GM23338 (cell line): ENCODE data around the gene SNCA. TPM values are rescaled to one million over a fixed set of nuclear protein-coding genes. Genes with fewer than 3 reads are reported as not detected.

Experiments used
- ATAC-seq: fragments of 200-7000 bp; cut with Tn5 transposase; 3 replicates; pipeline ENCODE4 v1.9.1; 2020
- DNase-seq: peaks from one replicate; pipeline ENCODE4 v3.0.0-alpha.2; 2015; ENCODE audit warnings: low spot score
- H2AFZ ChIP-seq: fragments of 200-600 bp; sonication (generic); 2 replicates; pipeline ENCODE4 v1.8.0; 2016; ENCODE audit warnings: antibody characterized with exemption, mild to moderate bottlenecking, moderate library complexity
- H3F3A ChIP-seq: fragments of 200-600 bp; sonication (generic); replicated peaks from 2 replicates; pipeline ENCODE4 v1.8.0; 2017; ENCODE audit warnings: antibody characterized with exemption, mixed run types, low read depth
- H3K27ac ChIP-seq: fragments of 200-600 bp; sonication (generic); 2 replicates; pipeline ENCODE4 v1.6.1; 2016; ENCODE audit warnings: low read depth
- H3K27me3 ChIP-seq: fragments of 200-600 bp; sonication (generic); 2 replicates; pipeline ENCODE4 v1.8.0; 2016; ENCODE audit warnings: mild to moderate bottlenecking, mixed run types, moderate library complexity; ENCODE audit not compliant: insufficient read depth
- H3K36me3 ChIP-seq: fragments of 200-600 bp; sonication (generic); 2 replicates; pipeline ENCODE4 v1.8.0; 2016; ENCODE audit warnings: mild to moderate bottlenecking; ENCODE audit not compliant: insufficient read depth
- H3K4me1 ChIP-seq: fragments of 200-600 bp; sonication (generic); 2 replicates; pipeline ENCODE4 v1.8.0; 2016; ENCODE audit warnings: mild to moderate bottlenecking, moderate library complexity; ENCODE audit not compliant: insufficient read depth
- H3K4me2 ChIP-seq: fragments of 200-600 bp; sonication (generic); 2 replicates; pipeline ENCODE4 v1.7.1; 2017; ENCODE audit warnings: mixed run types
- H3K4me3 ChIP-seq: fragments of 200-600 bp; sonication (generic); 2 replicates; pipeline ENCODE4 v1.6.1; 2016; ENCODE audit warnings: mixed run types
- H3K79me2 ChIP-seq: fragments of 200-600 bp; sonication (generic); replicated peaks from 2 replicates; pipeline ENCODE4 v1.8.0; 2017; ENCODE audit warnings: mild to moderate bottlenecking; ENCODE audit not compliant: insufficient read depth
- H3K9me2 ChIP-seq: fragments of 200-600 bp; sonication (generic); 2 replicates; pipeline ENCODE4 v1.8.0; 2017; ENCODE audit not compliant: insufficient read depth
- H4K20me1 ChIP-seq: fragments of 200-600 bp; sonication (generic); replicated peaks from 2 replicates; pipeline ENCODE4 v1.8.0; 2017; ENCODE audit warnings: mild to moderate bottlenecking; ENCODE audit not compliant: insufficient read depth
- H3K27ac Mint-ChIP-seq: 2 replicates; pipeline ENCODE4 v1.8.0; 2020; ENCODE audit warnings: inconsistent platforms, mild to moderate bottlenecking, moderate library complexity, mixed read lengths
- H3K27me3 Mint-ChIP-seq: 3 replicates; pipeline ENCODE4 v1.8.0; 2022; ENCODE audit warnings: low read depth, mild to moderate bottlenecking, moderate library complexity, mixed read lengths, inconsistent platforms; ENCODE audit not compliant: insufficient read depth, poor library complexity
- H3K36me3 Mint-ChIP-seq: 3 replicates; pipeline ENCODE4 v1.8.0; 2021; ENCODE audit warnings: low read depth, mild to moderate bottlenecking, inconsistent platforms, moderate library complexity, mixed read lengths
- H3K4me1 Mint-ChIP-seq: 3 replicates; pipeline ENCODE4 v1.8.0; 2020; ENCODE audit warnings: mild to moderate bottlenecking, inconsistent platforms, mixed read lengths
- H3K4me3 Mint-ChIP-seq: 3 replicates; pipeline ENCODE4 v1.8.0; 2021; ENCODE audit warnings: moderate library complexity, mild to moderate bottlenecking, inconsistent platforms, mixed read lengths
- H3K9me3 Mint-ChIP-seq: 3 replicates; pipeline ENCODE4 v1.8.0; 2020; ENCODE audit warnings: moderate library complexity, mild to moderate bottlenecking, inconsistent platforms, mixed read lengths
- CREB1 ChIP-seq: fragments of 250-450 bp; sonication (Bioruptor Pico); IDR thresholded peaks from 2 replicates; pipeline ENCODE4 v1.5.0; 2020; ENCODE audit warnings: low read depth, mild to moderate bottlenecking, moderate library complexity
- EZH2phosphoT487 ChIP-seq: fragments of 200-600 bp; sonication (generic); IDR thresholded peaks from one replicate; pipeline ENCODE4 v1.8.1; 2018; ENCODE audit warnings: antibody characterized with exemption; ENCODE audit not compliant: unreplicated experiment
- JUNB ChIP-seq: IDR thresholded peaks from one replicate; pipeline ENCODE4 v1.6.1; 2016; ENCODE audit warnings: antibody characterized with exemption; ENCODE audit not compliant: unreplicated experiment
- NANOG ChIP-seq: IDR thresholded peaks from 2 replicates; pipeline ENCODE4 v1.6.1; 2016; ENCODE audit warnings: antibody characterized with exemption, borderline replicate concordance
- POLR2AphosphoS5 ChIP-seq: IDR thresholded peaks from 2 replicates; pipeline ENCODE4 v1.6.1; 2016; ENCODE audit warnings: antibody characterized with exemption, low read depth
- REST ChIP-seq: IDR thresholded peaks from one replicate; pipeline ENCODE4 v1.6.1; 2018; ENCODE audit warnings: antibody characterized with exemption; ENCODE audit not compliant: unreplicated experiment
- STAT1 ChIP-seq: IDR thresholded peaks from one replicate; pipeline ENCODE4 v1.6.1; 2016; ENCODE audit warnings: antibody characterized with exemption; ENCODE audit not compliant: unreplicated experiment
- ZNF114 ChIP-seq: fragments of 250-450 bp; sonication (Bioruptor Pico); IDR thresholded peaks from 2 replicates; pipeline ENCODE4 v1.5.0; 2020; ENCODE audit warnings: mild to moderate bottlenecking, moderate library complexity
- ZNF331 ChIP-seq: fragments of 250-450 bp; sonication (Bioruptor Pico); IDR thresholded peaks from 2 replicates; pipeline ENCODE4 v1.5.0; 2020; ENCODE audit warnings: low read depth, mild to moderate bottlenecking, moderate library complexity
- polyA plus RNA-seq: library from polyadenylated mRNA; unstranded; fragments of >200 nt; fragmentation: Nextera tagmentation; extraction: Ambion mirVana; gene quantifications from 2 replicates; pipeline ENCODE4 v1.2.1, GENCODE V29; 2016
- total RNA-seq: library from RNA; depleted of rRNA; stranded (reverse); fragments of >200 nt; shearing (Covaris generic); gene quantifications from 2 replicates; pipeline ENCODE4 v1.2.3, GENCODE V29; 2014
- TF ChIP-seq, protein P1 (sequence below), 2 experiments: fragments of 200-600 bp in 1 of 2; sonication (generic) in 1 of 2; conservative IDR thresholded peaks; 2 replicates each; pipeline versions ENCODE4 v1.5.1 to v1.6.1; 2016 to 2017; ENCODE audit warnings: antibody characterized with exemption in 2 of 2, low read depth in 2 of 2, mild to moderate bottlenecking in 2 of 2, moderate library complexity in 1 of 2
- TF ChIP-seq, protein P2 (sequence below): IDR thresholded peaks from 2 replicates; pipeline ENCODE4 v1.6.1; 2016; ENCODE audit warnings: antibody characterized with exemption

SNCA gene
- total and polyA plus RNA-seq, 2 experiments from 2014 or later, result 15.6 to 31.1 TPM

- TF ChIP-seq EZH2phosphoT487 (no peak), POLR2AphosphoS5 (no peak), STAT1 (no peak), REST (no peak), ZNF114 (CRISPR knock-in tag) (no peak)
- TF ChIP-seq, protein P1, sequence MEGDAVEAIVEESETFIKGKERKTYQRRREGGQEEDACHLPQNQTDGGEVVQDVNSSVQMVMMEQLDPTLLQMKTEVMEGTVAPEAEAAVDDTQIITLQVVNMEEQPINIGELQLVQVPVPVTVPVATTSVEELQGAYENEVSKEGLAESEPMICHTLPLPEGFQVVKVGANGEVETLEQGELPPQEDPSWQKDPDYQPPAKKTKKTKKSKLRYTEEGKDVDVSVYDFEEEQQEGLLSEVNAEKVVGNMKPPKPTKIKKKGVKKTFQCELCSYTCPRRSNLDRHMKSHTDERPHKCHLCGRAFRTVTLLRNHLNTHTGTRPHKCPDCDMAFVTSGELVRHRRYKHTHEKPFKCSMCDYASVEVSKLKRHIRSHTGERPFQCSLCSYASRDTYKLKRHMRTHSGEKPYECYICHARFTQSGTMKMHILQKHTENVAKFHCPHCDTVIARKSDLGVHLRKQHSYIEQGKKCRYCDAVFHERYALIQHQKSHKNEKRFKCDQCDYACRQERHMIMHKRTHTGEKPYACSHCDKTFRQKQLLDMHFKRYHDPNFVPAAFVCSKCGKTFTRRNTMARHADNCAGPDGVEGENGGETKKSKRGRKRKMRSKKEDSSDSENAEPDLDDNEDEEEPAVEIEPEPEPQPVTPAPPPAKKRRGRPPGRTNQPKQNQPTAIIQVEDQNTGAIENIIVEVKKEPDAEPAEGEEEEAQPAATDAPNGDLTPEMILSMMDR (conservative IDR thresholded peaks at IDR 0.05; ENCODE audit: low read depth in 2 of 2), result no peak
Observed at GRCh38 chr4:89834486-89835209, 2.3 kb downstream of the SNCA start (continued).

DNA sequence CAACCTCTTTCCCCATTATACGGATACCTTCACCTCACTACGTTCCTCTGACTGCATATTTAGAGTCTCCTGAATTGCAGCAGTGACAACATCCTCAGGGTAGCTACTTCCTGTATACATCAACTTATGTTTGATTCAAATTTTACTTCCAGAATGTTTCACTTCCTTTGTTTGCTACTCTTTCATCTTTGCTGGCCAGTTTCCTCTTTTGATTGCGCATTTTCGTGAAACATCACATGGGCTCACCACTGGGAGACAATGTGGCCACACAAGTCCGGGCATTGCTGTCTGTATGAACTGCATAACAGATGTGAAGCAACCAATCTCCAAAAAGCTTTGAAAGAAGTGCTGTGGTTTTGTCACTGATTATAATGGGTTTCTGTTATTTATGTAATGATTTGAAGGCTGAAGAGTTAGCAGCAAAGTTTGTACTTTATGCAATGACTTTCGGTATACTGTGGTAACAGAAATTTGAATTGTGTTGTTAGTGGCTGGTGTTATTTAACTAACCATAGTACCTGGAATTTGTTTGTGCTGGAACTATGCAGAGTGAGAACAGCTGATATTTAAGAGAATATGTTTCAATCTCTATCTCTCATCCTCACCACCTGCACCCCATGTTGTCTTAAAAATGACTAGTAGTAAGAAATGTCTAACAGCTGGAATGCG lies 7.4 kb downstream of the SNCA start:
- H3K27ac ChIP-seq, result no peak overlapping the region
- H3K27me3 ChIP-seq, result no peaks in the 10 kb centered on the region
- H3K9me2 ChIP-seq, result no peaks in the 10 kb centered on the region
- Mint-ChIP-seq H3K9me3 (no peaks in the 10 kb centered on the region), H3K4me1 (peaks cover 8% of the 10 kb centered on the region; the same call in 2 of the 3 replicates), H3K4me3 (no peak overlapping the region), H3K27ac (peak overlapping the region; percentile 11; the same call in 1 of the 2 replicates), H3K27me3 (no peaks in the 10 kb centered on the region), H3K36me3 (no peaks in the 10 kb centered on the region)
- H3K4me1 ChIP-seq, result no peaks in the 10 kb centered on the region
- H3K79me2 ChIP-seq, result no peaks in the 10 kb centered on the region; the same call in 1 of the 2 replicates
- ATAC-seq, result no peak
- no peaks in the 10 kb centered on the region for H3F3A ChIP-seq
- no peaks in the 10 kb centered on the region for H3K36me3 ChIP-seq
- no peak overlapping the region for H3K4me3 ChIP-seq
- no peak overlapping the region for H2AFZ ChIP-seq
- no peak overlapping the region for H3K4me2 ChIP-seq
- no peak for DNase-seq
- no peaks in the 10 kb centered on the region for H4K20me1 ChIP-seq
- TF ChIP-seq CREB1 (CRISPR knock-in tag), result no peak
- no peak for TF ChIP-seq JUNB
- TF ChIP-seq, protein P1 (conservative IDR thresholded peaks at IDR 0.05; ENCODE audit: low read depth in 2 of 2), result no peak
- TF ChIP-seq STAT1, result no peak
- TF ChIP-seq REST, result no peak
- TF ChIP-seq, protein P2, sequence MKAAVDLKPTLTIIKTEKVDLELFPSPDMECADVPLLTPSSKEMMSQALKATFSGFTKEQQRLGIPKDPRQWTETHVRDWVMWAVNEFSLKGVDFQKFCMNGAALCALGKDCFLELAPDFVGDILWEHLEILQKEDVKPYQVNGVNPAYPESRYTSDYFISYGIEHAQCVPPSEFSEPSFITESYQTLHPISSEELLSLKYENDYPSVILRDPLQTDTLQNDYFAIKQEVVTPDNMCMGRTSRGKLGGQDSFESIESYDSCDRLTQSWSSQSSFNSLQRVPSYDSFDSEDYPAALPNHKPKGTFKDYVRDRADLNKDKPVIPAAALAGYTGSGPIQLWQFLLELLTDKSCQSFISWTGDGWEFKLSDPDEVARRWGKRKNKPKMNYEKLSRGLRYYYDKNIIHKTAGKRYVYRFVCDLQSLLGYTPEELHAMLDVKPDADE, result no peak
- no peak for TF ChIP-seq ZNF114 (CRISPR knock-in tag)
- no peak for TF ChIP-seq EZH2phosphoT487
- no peak for TF ChIP-seq NANOG
- TF ChIP-seq ZNF331 (CRISPR knock-in tag), result no peak
- no peak for TF ChIP-seq POLR2AphosphoS5
